GM19035 (cell line): ENCODE data around the gene SCAMP3.

Experiments used
- ATAC-seq: cut with Tn5 transposase; IDR thresholded peaks from one replicate; pipeline ENCODE4 v1.9.1; 2021; ENCODE audit not compliant: unreplicated experiment

The SCAMP3 gene

DNA sequence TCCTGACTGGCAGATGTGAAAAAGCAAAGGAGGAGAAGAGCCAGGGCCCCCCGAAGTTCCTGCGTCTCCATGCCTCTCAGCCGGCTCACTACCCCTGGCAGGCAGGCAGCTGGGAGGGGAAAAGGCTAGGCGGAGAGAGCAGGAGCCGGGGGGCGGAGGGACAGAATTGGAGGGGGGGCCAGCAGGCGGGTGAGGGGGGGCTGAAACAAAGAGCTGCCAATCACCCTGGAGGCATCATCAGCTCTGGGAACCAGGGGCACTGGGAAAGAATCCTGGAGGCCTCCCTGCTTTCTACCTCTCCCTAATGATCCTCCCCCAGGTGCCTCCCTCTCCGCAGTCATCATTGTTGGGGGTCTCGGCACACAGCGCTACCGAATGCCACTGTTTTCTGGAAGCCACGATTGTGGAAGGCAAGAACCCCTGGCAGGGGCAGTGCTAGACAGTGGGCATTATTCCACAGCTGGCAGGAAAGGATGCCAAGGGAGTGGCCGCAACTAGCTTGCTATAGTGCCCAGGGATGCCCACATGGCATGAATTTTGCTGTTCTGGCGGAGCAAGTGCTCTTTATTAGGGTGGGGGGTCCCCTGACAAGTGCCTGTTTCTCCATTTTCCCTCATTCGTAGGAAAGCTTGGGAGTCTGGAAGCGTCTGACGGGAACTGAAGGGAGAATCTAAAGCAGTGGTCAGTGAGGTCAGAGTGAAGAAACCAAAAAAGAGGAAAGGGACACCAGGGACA, 54.2 kb downstream of the SCAMP3 start, which contains the start of gene THBS3:
Gene THBS3, minus strand, starts transcription at position 92 of the 735 bp plus-strand sequence. Its CDS starts 21 bp downstream, at position 71.
- ATAC-seq, result no peak

GRCh38 chr1:155206891-155207805, 55.0 kb downstream of the SCAMP3 start:
- ATAC-seq, result no peak
